Stimulated activated CD8-positive, alpha-beta memory T cell treated with anti-CD3 and anti-CD28 coated beads, Interleukin-7, amount 100 ng/mL, for 1 hour (primary cell): ENCODE data around the gene GRIN1.

Source experiments
- DNase-seq, 2 donors: peaks; one replicate each; pipeline ENCODE4 v3.0.0-alpha.2; 2020; ENCODE audit warnings: low read depth in 2 of 2

Gene GRIN1

GRCh38 chr9:137164370-137165249 lies 25.7 kb downstream of the GRIN1 start:
- DNase-seq: no peak

- DNase-seq: no peak
These were observed 26.4 kb downstream of the GRIN1 start for GRCh38 chr9:137165250-137165836.

- no peak for DNase-seq
These were observed 27.7 kb downstream of the GRIN1 start for GRCh38 chr9:137166380-137167229.

DNA sequence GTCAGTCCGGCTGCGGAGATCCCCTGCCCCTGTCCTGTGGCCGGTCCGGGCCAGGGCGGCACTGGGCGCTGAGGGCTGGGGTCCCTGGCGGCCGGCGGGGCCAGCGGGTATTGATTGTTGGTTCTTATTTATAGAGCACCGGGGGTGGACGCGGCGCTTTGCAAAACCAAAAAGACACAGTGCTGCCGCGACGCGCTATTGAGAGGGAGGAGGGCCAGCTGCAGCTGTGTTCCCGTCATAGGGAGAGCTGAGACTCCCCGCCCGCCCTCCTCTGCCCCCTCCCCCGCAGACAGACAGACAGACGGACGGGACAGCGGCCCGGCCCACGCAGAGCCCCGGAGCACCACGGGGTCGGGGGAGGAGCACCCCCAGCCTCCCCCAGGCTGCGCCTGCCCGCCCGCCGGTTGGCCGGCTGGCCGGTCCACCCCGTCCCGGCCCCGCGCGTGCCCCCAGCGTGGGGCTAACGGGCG lies 28.4 kb downstream of the GRIN1 start:
- no peak for DNase-seq

GRCh38 chr9:137167747-137168572 lies 29.0 kb downstream of the GRIN1 start:
- no peak for DNase-seq

DNA sequence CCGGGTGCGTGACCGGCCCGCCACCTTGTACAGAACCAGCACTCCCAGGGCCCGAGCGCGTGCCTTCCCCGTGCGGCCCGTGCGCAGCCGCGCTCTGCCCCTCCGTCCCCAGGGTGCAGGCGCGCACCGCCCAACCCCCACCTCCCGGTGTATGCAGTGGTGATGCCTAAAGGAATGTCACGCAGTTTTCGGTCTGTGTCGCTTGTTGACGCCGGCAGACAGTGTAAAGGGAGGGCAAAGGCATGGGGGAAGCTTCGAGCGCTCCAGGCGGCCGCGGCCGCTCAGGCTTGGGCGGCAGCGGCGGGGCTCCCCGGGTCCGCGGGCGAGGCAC lies 29.6 kb downstream of the GRIN1 start:
- no peak for DNase-seq

DNA sequence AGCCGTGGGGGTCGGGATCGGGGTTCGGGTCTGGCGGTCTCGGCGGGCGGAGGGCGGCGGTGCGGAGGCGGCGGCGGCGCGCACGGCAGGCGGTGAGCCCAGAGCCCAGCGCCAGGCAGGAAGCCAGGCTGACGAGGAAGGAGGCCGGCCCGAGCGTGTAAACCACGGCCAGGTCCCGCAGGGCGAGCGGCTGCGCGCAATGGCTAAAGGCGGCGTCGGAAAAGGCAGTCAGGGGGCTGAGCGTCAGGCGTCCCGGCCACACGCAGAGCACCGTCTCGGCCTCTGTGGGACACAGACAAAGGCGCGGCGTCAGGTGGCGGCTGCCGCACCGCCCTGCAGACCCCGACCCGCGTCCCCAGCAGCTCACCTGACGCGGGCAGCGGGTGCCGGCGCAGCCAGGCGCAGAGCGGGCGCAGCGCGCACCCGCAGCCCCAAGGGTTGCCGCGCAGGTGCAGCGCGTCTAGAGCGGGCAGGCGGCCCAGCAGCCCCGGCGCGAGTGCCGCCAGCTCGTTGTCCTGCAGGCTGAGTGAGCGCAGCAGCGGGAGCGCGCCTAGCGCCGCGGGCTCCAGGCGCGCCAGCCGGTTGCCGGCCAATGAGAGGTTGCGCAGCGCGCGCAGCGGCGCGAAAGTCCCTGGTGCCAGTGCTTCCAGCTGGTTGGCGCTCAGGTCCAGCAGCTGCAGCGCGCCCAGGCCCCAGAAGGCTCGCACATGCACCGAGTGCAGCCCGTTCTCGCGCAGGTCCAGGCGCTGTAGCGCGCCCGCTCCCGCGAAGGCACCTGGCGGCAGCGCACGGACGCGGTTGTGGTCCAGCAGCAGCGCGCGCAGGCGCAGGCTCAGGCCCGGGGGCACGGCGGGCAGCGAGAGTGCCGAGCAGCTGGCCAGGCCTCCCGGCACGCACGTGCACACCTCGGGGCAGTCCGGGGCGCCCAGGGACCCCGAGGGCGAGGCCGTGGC lies 30.2 kb downstream of the GRIN1 start:
- DNase-seq: no peak

DNA sequence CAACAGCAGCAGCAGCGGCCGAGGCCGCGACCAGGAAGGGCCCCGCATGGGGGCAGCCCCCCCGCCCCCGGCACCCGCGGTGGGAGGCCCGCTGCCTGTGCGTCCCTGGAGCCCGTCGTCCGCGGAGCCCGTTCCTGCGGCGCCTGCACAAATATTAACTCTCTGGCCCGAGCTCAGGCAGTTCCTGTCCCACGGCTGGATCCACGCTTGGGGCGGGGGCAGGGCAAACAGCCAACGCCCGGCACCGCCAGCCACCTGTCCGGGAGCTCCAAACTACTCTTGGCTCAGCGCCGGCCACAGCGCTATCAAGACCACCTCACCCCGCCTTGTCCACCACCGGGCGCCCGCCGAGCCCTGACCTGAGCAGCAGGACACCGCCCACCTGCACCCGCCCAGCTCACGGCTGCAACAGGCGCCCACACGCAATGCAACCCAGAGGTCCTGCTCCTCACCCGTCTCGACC lies 31.0 kb downstream of the GRIN1 start, which contains the start of gene LRRC26:
TSS of gene LRRC26 (minus strand) at position 156 of the 463 bp plus-strand sequence. CDS start at position 48, 108 bp downstream.
- DNase-seq: no peak

GRCh38 chr9:137170486-137171148 lies 31.7 kb downstream of the GRIN1 start:
- no peak for DNase-seq

DNA sequence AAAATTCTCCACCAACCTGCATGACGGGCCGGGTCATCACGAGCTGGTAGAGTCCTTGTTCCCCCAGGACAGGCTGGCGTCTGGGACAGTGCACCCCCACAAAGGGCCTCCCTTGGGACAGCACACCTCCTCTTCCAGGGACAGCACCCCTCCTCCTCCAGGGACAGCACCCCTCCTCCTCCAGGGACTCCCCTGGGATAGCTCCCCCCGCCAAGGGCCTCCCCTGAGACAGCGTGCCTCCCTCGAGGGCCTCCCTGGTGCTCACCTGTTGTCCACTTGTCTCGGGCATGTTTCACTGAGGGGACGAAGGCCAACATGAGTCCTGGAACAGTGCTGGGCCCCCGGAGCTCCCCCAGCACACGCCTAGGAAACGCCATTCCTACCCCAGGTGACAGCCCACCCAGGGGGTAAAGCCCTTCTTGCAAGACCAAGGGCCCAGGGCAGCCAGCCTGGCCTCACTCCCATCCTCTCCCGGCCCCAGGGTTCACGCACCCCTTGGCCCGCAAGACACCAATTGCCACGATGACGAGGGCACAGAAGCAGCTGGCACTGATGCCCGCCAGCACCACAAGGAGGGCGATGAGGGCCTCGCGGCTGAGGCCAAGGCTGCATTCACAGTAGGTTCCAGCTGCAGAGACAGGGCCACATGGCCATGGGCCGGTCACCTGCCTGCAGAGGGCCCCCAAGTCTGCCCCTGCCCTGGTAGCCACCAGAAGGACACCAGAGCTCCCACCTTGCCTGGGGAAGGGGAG lies 32.4 kb downstream of the GRIN1 start:
- no peak for DNase-seq

DNA sequence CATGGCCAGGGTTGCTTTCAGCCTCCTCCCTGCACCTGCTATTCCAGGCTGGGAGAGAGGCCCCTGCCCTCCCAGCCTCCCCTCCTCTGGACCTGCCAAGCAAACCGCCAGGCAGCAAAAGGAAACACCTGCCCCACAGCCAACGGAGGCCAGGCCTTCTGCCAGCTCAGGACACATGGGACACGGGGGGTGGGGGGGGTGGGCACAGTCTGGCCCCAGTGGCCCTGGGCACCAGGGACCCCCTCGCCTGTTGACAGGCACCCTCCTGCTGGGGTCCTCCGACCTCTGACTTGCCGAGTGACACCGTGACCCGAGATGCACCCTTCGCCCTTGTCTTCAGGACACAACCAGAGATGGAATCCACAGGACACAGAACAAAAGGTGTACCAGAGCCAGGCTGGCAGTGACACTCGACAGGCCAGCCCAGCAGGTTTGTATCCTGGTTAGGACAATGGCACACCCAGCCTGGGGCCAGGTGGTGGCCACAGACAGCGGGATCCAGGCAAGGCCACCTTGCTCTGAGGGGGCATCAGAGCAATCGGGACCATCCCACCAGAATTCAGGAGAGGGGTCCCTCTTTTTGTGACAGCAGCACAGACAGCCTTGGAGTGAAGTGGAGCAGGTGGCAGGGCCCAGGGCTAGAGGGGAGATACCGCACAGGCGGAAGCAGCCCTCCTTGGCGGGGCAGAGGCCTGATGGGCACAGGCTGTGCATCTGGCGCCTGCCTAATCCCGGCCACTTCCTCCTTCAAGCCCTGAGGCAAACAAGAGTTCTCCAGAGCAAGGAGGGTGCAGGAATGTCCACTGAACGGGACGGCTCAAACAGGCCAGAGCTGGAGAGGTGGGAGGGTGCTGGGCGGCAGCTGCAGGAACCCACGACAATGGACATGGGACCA lies 34.2 kb downstream of the GRIN1 start:
- DNase-seq: no peak

DNA sequence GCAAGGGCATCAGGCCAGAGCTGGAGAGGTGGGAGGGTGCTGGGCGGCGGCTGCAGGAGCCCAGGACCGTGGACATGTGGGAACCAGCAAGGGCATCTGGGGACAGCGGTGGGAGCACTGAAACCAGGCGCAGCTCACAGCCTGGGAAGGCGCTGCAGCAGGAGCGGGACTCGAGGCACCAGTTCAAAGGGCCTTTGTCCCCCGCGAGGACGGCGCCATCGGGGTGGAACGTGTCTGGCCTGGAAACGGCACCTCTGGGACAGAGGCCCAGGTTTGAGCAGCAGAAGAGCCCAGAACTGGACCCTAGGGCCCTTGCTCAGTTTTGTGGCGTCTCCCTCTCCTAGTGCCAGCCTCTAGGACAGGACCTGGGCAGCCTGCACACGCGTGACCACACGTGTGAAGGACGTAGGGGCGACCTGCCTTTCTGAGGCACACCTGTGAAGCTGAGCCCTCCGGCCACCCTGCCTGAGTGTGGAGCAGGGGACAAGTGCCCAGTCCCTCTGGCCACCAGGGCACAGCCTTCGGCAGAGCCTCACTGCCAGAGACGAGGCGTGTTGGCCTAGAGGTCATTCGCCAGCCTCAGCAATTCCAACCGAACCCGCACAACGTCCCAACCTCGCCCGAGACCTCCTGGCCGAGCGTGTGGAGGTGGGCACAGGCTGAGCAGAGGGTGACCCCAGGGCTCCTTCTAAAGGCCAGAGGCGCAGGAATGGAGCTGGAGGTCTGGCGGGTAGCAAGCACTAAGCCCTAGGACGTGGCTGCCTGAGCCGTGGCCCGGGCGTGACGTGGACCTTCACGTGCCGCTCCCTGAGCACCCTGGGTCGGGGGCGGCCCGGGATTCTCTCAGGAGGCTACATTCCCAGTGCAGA lies 35.1 kb downstream of the GRIN1 start:
- no peak for DNase-seq

DNA sequence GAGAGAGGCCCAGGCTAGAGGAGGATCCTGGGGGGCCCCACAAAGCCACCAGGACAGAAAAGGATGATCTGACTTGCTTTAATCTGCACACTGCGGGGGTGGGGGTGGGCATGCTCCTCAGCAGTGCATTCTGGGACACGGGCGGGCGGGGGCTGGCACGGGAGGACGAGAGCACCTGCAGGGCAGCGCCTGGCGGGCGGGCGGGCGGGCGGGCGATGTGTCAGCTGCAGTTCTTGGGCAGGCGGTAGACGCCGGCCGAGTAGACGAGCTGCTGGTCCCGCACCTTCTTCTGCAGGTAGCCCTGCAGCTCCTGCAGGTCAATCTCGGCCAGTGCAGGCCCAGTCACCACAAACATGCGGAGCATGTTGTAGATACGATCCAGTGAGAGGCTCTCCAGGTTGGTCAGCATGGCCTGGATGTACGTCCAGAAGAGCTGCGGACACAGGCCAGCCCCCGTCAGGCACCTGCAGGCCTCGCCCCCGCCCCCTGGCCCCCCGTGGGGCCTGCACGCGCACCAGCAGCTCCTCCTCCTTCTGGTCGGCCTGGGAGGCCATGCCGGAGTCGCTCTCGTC lies 35.9 kb downstream of the GRIN1 start:
- DNase-seq: no peak

- DNase-seq: no peak
These were observed 36.5 kb downstream of the GRIN1 start for GRCh38 chr9:137175345-137175961.

GRCh38 chr9:137176302-137177182 lies 37.6 kb downstream of the GRIN1 start:
- no peak for DNase-seq
